ENCODE results near the gene AKR7A3.
A peak's percentile ranks its signal among the peaks of the same experiment; 100 is the strongest.
"Not testable (repeated sequence)": the region's sequence is repeated elsewhere in the genome, so short reads cannot be mapped to it uniquely, and the experiment has no call there.

Gene AKR7A3

DNA sequence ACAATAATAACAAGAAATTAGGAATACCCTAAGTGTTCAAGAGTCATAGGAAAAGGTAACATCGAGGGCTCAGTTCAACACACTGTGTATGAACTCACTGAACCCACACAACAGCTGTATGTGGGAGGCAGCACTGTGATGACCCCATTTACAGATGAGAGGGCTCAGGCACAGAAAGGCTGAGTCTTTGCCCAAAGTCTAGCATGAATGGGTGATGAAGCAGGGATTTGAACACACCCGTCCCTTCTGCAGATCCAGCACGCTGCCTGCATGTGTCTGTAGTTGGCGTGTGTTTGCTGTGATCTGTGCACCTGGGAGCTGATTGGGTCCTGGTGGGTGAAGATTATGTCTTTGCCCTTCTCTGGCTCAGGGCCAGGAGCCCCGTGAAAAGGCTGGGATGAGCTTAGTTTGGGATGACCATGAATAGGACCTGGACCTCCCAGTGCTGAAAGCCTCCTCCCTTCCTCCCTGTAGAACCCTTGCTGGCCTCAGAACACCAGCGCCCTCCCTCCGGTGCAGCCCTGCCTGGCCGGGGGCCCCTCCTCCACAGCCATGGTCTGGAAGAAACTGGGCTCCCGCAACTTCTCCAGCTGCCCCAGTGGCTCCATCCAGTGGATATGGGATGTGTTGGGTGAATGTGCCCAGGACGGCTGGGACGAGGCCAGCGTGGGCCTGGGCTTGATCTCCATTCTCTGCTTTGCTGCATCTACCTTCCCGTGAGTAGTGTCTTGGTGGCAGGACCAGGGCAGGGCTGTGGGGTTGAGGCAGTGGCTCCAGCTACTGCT is 28.7 kb upstream of the AKR7A3 start:
- no peak for DNase-seq

DNA sequence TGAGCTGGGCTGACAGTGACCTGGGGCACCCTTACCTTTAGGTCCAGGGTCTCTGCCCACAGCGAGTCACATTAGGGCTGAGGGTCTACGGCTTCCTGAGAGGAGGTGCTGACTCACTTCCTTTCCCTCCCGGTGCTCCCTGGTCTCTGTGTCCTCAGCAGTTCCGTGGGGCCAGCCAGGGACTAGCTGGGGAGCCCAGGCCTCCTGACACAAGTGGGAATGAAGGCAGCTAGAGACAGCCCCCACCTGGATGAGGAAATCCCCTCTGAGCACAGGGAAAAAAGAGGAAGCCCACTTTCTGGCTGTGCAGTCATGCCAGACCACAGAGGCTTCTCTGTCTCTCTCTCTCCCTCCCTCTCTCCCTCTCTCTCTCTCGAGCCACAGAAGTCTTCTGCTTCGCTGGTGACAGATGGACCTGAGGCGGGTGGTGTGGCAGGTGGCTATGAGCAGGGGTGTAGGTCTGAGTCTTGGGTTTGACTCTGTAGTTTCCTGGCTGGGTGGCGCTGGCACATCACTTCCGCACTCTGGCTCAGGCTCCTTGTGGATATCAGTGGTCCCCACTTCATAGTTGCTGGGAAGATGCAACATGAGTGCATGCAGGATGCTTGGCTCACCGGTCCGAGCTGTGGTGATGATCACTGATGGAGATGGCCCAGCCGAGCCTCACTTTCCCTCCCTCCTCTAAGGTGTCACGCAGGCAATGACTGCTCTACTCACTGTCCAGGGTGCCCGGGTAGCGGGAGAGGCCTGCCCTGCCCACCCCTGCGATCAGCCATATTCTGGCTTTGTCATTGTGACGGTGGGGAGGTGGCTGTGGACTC is 27.0 kb upstream of the AKR7A3 start:
- DNase-seq: no peak

DNA sequence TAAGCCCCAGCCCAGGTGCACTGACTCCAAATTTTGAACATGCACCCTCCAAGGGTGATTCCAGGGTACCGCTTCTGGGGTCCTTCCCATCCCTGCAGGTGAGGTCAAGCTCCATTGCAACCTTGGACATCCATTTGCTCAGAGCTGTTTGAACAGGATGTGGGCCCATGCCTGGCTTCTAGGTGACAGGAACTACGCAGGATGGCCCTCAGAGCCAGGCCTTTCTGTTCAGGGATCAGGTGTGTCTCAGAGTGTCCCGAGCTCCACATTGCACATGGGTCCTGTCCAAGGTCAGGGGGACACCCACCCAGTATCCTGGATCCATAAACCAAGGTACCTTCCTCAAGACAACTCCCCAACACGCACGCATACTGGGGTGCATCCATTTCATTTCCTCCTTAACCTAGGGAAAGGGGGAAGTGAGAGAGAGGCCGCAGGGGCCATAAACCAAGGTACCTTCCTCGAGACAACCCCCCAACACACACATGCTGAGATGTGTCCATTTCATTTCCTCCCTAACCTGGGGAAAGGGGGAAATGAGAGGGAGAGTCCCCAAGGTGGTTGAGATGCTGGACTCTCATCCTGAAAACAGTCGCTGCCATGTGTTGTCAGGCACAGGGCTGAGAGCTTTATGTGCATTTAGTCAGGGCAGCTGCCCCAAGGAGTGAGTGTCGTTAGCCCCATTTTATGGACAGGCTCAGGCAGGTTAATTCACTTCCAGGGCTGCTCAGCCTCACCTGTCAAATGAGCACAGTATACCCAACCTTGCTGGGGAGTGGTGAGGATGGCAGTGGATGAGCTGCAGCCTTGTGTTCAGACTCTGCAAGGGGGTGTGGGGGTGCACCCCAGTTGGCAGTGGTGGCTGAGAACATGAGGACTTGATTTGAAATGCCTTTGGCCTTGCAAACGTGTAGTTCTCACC is 25.7 kb upstream of the AKR7A3 start:
- no peak for DNase-seq

DNA sequence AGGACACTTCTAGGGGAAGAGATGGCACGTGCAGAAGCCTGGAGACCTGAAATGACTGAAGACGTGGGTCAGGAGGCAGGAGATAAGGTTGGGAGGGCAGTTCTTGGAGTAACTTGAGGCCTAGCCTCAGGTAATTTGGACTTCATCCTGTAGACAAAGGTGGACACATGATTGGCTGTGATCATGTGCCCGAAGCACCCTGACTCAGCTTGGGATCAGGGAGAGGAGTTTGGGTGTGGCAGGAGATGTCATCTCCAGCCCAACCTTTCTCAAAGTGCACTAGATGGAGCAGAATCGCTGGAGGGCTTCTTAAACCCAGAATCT is 25.0 kb upstream of the AKR7A3 start:
- DNase-seq: no peak

DNA sequence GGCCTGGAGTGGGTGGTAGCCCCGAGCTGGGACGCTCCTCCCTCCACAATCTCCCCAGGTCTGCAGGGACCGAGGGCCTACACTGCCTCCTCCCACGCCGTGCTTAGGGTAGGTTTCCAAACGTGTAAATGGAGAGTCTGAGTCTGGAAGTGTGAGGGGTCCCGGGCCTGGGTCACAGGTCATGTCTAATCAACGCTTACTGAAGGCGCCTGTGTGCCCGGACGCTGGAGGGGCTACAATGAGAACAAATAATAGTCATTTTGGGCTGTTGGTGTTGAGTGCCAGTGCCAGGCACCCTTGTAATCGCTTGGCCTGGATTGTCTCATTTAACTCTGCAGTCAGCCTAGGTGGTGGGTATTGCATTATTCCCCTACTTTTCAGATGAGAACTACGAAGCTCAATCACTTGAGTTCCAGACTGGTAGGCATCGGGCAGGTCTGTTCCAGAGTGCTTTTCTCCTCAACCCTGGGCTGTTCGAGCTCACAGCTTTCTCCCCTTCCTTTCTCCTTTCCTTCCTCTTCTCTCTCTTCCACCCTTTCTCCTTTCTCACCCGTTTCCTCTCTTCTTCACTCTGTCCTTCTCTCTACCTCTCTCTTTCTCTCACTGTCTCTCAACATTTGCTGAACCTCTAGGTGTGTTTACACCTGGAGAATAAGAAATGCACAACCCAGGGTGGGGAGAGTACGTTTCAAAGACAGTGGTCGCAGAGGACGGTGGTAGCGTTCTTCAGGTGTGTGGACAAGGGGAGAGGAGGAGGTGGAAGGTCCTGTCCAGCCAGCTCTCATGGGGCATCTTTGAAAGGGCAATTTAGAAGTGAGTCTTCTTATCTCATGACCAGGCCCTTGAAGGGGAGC is 24.4 kb upstream of the AKR7A3 start:
- DNase-seq: no peak

DNA sequence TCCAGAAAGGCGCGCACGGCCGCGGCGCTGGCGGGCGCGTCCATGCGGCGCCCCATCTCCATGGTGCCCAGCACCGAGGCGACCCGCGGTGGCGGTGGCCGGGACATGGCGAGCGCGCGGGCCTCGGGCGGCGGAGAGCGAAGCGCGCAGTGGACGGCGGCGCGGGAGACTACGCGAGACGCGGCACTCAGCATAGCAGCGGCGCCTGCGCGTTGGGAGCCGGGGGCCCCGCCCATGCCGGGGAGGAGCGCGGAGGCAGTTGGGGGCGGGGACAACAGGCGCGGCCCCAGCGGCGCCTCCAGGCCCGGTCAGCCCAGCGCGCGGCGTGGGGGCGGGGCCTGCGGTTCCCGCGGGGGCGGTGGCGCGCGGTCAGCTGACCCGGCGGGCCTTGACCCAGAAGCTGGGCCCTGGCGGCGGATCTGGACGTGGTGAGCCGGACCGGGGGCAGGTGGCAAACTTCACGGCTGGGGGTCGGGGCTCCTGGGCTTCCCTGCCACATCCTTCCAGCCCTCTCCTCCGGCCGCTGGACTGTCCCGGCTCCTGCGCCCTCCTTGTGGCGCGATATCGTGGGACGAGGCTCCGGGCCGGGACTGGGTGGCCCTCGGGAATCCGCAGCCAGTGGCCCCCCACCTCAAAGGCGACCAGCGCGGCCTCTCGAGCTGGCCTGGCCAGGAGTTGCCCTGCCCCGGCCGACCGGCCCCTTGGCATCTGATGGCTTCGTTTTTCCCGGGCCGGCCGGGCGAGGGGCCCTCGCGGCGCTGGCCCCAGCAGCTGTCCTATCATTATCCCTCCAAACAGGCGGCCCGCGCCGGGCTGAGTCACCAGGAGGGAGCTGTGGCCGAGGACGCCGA is 23.6 kb upstream of the AKR7A3 start, which contains the start of the genes AKR7A2 and SLC66A1:
Gene AKR7A2 (minus strand): TSS at position 214 of the 851 bp plus-strand sequence. CDS start 20 bp downstream, at position 194.
Gene SLC66A1 (plus strand): TSS at position 396 of the 851 bp plus-strand sequence. CDS start 5,352 bp downstream, outside the sequence.
- DNase-seq: peak; percentile 94

DNA sequence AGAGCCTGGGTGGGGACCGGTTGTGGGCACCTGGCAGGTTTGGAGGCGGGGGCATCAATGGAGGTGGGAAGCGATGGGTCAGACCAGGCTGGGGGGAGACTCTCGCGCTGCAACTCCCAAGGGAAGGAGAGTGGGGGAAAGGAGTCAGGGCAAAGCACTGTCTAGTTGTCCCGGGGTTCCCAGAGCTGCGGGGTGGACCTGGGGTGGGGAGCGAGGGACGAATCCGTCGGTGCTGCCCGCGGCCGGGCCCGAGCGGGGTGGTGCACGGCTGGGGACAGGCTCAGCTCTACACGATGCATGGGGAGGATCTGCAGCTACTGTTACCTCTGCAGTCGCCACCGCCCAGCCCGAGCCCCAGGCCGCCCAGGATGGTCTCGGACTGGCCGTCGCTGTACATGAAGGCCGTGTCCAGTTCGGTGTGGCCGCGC is 22.9 kb upstream of the AKR7A3 start:
- DNase-seq: no peak

DNA sequence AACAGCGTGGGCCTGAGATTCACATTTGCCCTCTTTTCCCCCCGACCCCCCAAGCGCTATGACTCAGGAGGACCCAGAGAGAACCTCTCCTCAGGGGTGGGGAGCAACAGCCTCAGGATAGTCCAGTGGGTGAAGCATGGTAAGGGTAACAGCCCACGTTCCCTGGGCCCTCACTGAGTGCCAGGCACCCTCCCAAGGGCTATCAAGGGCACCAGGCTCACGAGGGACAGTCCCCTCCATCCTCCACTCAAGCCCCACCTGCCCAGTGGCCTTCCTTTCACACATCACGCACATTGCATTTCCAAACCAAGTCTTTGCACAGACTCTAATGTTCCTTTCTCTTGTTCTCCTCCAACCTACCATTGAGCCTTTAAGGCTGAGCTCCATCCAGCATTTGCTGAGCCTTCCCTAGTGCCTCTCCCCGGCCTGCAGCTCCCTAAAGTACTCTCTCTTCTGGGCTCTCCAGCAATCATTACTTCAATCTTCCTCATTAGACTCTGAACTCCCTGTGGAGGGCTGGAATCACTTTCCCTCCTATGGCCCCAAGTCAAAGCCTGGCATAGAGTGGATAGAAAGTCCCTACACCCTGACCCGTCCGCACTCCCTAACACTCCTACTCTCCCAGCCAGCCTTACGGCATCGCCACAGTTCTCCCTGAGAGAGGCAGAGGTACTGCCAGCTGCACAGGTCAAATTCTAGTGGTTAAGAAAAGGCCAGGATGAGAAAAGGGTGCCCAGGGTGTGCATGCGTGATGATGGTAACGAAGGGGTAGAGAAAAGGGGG is 22.3 kb upstream of the AKR7A3 start:
- no peak for DNase-seq

DNA sequence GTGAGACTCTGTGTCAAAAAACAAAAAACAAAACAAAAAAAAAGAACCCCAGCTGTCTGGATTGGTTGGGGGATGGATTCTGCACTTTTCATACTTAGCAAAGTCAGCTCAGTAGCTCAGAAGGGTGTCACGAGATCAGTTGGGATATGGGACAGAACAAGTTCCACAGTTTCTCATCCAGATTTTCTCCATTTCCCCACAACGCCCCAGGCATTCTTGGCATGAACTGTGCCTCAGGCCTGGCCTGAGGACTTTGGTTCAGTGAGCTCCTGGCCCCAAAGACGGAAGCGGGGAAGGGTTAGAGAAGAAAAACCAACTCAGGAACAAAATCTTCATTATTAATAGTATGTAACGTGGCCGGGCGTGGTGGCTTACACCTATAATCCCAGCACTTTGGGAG is 21.5 kb upstream of the AKR7A3 start:
- DNase-seq: no peak

DNA sequence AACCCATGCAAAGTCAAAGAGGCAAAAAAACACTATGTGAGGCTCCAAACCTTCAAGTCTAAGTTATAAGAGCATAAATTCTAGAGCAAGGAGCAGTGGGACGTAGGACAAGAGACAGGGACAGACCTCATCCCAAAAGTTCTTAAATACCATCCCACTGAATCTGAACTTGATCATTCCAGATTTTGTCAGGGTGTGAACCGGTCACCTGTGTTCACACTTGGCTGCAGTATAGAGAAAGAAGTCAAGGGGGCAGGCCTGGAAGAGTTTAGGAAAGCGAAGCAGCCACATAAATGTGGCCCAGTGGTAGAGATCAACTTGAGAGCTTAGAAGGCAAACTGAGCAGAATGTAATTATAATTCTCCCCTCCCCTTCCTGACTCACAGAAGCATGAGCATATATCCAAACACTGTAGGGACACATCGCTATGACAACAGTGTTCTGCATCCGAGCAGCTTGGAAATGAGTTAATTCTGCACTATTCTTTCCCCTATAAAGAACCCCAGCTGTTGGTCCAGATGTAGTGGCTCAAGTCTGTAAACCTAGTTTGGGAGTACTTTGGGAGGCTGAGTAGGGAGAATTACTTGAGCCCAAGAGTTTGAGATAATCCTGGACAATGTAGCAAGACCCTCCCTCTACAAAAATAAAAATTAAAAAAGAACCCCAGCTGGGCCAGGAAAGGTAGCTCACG is 20.7 kb upstream of the AKR7A3 start:
- DNase-seq: no peak

DNA sequence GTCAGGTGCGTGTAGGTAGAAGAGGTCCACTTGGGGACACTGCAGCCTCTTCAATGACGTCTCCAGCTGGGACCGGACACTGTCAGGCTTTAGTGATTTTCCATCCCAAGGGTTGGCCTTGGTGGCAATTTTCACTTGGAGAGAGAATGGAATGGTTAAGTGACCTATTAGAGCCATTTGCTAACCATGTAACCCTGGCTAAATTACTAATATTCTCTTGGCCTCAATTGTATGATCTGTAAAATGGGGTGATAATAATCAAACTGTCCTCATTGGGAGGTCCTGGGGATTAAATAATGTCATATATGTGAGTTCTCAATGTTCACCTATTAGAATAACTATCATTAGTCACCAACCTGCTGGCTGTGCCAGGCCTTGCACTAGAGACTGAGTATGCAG is 19.9 kb upstream of the AKR7A3 start:
- DNase-seq: no peak

DNA sequence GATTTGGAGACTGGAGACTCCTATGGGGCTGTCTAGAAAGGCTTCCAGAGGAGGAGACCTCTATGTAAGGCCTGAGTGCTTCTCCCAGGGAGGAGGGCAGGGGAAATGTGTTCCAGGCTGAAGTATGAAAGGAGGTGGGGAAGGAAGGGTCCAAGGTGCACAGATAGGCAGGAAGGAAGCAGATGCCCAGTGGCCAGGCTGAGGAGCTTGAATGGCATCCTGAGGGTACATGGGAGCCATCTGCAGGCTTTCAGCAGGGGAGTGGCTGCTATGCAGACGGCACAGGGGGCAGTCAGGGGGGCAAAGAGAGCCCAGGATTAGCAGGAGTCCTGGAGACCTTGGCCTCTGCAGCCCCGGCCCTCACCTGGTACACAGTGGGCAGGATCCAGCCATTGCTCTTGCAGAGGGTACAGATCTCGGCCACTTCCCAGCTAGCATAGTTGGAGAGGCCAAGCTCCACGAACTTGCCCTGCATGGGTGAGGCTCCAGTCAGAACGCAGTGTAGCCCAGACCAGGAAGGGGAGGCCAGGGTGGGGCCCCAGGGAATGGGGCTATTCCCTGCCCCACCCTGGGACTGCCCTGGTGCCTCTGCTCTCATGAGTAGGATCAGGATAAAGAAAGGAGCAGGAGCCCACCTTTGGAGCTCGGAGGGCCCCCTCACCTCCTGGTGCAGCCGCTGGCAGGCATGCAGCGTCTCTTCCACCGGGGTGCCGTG is 19.4 kb upstream of the AKR7A3 start:
- DNase-seq: no peak

DNA sequence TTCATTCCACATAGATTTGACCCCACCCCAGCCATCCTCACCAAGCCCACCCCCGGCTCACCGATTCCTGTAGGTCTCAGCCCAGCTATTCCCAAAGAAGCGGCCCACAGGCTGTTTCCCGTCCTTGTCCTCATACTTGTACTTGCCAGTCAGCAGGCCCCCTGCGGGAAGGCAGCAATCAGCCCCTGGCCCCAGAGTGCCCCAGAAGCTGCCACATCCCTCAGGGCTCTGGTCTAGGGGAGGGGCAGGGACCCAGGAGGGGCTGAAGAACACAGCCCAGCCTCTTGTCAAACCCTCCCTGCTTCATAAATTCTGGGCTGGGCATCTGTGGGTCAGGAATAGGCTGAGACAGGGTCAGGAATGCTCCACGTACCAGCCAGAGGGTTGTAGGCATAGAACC is 18.4 kb upstream of the AKR7A3 start:
- DNase-seq: no peak

DNA sequence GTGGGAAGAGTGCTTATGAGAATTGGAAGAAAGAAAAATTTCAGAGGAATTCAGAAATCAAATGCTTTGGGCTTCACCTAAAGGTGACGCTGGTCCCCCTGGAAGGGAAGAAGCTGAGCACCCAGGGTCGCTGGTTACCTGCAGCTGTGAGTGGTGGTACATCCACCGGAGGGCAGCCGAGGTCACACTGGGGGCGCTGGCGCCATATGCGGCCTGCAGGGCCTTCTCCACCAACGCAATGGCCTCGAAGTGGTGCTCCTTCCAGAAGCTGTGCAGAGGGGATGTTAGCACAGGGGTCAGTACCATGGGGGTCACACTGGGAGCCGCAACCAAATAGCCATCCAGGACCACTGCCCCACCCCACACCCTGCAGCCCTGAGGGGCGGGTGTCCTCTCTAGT is 17.3 kb upstream of the AKR7A3 start:
- no peak for DNase-seq

DNA sequence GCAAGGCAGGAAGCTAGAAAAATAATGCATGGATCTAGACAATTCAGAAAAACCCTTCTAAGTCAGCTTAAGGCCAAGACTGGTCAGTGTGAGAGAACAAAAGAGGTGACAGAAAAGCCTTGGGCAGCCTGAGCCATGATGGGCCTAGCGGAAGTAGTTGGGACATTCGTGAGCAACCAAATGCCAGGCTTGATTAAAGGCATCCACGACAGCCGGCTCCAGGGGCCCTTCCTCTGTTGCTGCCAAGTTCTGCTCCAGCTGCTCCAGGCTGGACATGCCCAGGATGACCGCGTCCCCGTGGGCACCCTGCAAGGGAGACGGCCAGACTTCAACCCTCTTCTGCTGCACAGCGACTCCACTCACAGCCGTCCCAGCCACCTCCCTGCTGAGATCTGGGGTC is 15.5 kb upstream of the AKR7A3 start:
- not testable (repeated sequence) for DNase-seq

DNA sequence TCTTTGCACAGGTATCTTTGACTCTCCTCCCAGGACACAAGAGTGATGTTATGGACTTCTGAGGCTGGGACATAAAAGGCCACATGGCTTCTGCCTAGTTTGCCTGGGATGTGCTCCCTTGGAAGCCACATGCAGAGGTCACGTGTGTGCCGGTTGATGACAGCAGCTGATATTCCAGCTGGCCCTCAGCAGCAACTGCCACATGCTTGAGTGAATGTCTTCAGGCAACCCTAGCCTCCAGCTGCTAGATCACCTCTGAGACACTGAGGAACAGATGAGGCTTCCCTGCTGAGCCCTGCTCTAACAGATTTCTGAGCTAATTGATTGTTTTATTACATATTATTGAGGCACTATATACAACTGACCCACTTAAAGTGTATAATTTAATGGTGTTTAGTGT is 11.6 kb upstream of the AKR7A3 start:
- no peak for DNase-seq

DNA sequence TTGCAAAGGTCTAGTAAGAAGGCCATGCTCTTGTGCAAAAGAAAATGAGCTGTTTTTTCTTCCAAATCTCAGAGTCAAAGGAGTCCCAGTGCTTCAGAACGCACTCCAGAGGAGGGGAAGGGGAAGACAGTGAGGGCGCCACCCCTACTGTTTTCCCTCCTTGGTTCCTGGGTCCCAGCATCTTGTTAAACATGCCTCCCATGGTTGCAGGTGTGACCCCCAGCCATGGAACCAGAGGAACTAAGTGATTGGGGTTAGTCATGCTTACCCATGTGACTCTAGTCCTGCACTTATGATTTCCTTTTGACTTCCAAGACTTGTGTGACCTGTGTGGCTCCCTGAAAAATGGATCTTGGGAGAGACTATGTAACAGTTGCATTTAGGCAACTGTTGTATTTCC is 6.1 kb upstream of the AKR7A3 start:
- DNase-seq: no peak

DNA sequence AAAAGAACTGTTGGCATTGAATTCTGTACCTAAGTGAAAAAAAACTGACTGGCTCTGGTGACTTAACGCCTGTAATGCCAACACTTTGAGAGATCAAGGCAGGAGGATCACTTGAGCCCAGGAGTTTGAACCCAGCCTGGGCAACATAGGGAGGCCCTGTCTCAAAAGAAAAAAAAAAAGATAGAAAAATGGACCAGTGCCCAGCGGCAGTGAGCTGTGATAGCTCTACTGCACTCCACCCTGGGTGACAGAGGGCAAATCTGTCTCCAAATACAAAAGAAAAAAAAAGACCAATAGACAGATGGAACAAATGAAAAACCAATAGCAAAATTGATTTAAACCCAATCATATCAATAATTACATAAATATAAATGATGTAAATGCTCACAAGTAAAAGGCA is 674 bp upstream of the AKR7A3 start:
- DNase-seq: no peak

Measured in T1000 (cell line).